Measurements from ENCODE around the gene SYT17. TPM values are rescaled to one million over a fixed set of nuclear protein-coding genes. Genes with fewer than 3 reads are reported as not detected.

SYT17 gene
- total RNA-seq, 2 experiments from 2014 or later: not detected

GRCh38 chr16:19132255-19132654, 35.8 kb upstream of the SYT17 start:
- DNase-seq: no peak
- no peak overlapping the region for H3K27ac Mint-ChIP-seq
- CTCF ChIA-PET: interaction anchor here (0.8 kb wide), 1 partner anchor 48 kb away, joined by 3 read pairs; no protein-coding TSS in a partner anchor
- no peak overlapping the region for H3K4me3 Mint-ChIP-seq
- no peaks in the 10 kb centered on the region for H3K9me3 Mint-ChIP-seq
- POLR2A ChIA-PET: no interaction called here
- no peaks in the 10 kb centered on the region for H3K36me3 Mint-ChIP-seq (ENCODE audit: low read depth)
- peaks cover 45% of the 10 kb centered on the region for H3K4me1 Mint-ChIP-seq
- H3K27me3 Mint-ChIP-seq: peaks cover 2% of the 10 kb centered on the region

DNA sequence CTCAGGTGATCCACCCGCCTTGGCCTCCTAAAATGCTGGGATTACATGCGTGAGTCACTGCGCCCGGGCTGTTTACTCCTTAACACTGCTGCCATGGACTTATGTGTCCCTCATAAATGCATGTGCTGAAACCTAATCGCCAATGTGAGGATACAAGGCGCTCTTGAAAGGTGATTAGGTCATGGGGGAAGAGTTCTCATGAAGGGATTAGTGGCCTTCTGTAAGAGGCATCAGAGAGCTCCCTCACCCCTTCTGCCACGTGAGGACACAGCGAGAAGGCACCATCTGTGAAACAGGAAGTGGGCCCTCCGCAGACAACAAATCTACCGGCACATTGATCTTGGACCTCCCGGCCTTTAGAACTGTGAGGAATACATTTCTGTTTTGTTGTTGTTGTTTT, 35.1 kb upstream of the SYT17 start:
- no peaks in the 10 kb centered on the region for H3K36me3 Mint-ChIP-seq (ENCODE audit: low read depth)
- POLR2A ChIA-PET: no interaction called here
- peaks cover 2% of the 10 kb centered on the region for H3K27me3 Mint-ChIP-seq
- H3K4me1 Mint-ChIP-seq: peaks cover 38% of the 10 kb centered on the region
- no peak for DNase-seq
- CTCF ChIA-PET: interaction anchor here (0.6 to 0.8 kb wide), 2 partner anchors 47 to 1381 kb away, joined by 3 read pairs; no protein-coding TSS in a partner anchor
- no peak overlapping the region for H3K27ac Mint-ChIP-seq
- H3K9me3 Mint-ChIP-seq: no peaks in the 10 kb centered on the region
- no peak overlapping the region for H3K4me3 Mint-ChIP-seq

DNA sequence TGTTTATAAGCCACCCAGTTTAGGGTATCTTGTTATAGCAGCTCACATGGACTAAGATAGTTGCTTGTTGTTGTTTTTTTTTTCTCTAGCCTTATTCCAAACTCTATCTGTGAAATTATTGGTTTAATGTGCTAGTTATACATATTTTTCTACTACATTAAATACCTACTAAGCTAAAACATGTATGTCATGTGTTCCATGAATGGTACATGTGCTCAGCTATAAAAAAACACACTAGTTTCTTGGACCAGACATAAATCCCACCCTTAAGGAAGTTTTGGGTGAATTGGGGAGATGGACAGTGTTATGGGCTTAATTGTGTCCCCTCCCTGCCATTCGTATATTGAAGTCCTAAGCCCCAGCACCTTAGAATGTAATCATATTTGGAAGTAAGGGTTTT, 34.4 kb upstream of the SYT17 start:
- Mint-ChIP-seq H3K27me3 (peaks cover 4% of the 10 kb centered on the region), H3K4me1 (peaks cover 33% of the 10 kb centered on the region), H3K27ac (no peak overlapping the region), H3K4me3 (no peak overlapping the region), H3K36me3 (ENCODE audit: low read depth) (no peaks in the 10 kb centered on the region), H3K9me3 (no peaks in the 10 kb centered on the region)
- no peak for DNase-seq
- CTCF ChIA-PET: interaction anchor here (0.6 kb wide), 1 partner anchor 1382 kb away, joined by 3 read pairs; no protein-coding TSS in a partner anchor
- POLR2A ChIA-PET: no interaction called here

- Mint-ChIP-seq H3K9me3 (no peaks in the 10 kb centered on the region), H3K27ac (no peak overlapping the region), H3K36me3 (ENCODE audit: low read depth) (no peaks in the 10 kb centered on the region), H3K27me3 (peaks cover 11% of the 10 kb centered on the region), H3K4me1 (peaks cover 17% of the 10 kb centered on the region), H3K4me3 (no peak overlapping the region)
- CTCF ChIA-PET: no interaction called here
- no peak for DNase-seq
- POLR2A ChIA-PET: no interaction called here
Observed at GRCh38 chr16:19135201-19135842, 32.7 kb upstream of the SYT17 start.

DNA sequence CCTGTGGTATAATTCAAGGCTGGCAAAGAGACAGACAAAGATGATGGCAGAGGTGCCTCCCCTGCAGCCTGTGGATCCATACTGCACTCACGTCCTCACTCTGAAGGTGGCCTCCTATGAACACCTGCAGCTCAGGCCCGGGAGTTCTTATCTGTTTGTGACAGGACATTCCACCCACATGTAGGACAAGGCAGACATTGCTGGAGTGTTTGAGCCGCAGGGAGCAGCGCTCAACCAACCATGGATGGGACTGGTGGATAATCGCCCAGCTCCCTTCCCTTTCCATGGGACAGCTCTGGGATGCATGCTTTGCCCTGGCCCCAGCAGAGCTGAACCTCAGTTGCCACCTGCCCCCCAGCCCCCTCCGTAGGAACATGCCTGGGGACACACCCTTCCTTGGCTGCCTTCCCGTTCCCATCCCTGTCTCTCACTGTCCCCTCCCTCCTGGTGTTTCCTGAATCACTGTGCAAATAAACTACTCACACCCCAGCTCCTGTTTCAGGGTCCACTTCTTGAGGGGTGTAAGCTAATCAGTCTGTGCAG, 32.1 kb upstream of the SYT17 start:
- Mint-ChIP-seq H3K4me3 (no peak overlapping the region), H3K9me3 (no peaks in the 10 kb centered on the region), H3K36me3 (ENCODE audit: low read depth) (no peaks in the 10 kb centered on the region), H3K4me1 (peaks cover 10% of the 10 kb centered on the region), H3K27ac (no peak overlapping the region), H3K27me3 (peaks cover 15% of the 10 kb centered on the region)
- CTCF ChIA-PET: no interaction called here
- POLR2A ChIA-PET: no interaction called here
- no peak for DNase-seq

- no peak overlapping the region for H3K27ac Mint-ChIP-seq
- H3K4me1 Mint-ChIP-seq: peaks cover 3% of the 10 kb centered on the region
- no peaks in the 10 kb centered on the region for H3K9me3 Mint-ChIP-seq
- no peaks in the 10 kb centered on the region for H3K36me3 Mint-ChIP-seq (ENCODE audit: low read depth)
- H3K4me3 Mint-ChIP-seq: no peak overlapping the region
- H3K27me3 Mint-ChIP-seq: peaks cover 17% of the 10 kb centered on the region
- no peak for DNase-seq
- POLR2A ChIA-PET: no interaction called here
- CTCF ChIA-PET: interaction anchor here (0.7 kb wide), 1 partner anchor 9 kb away, joined by 3 read pairs; no protein-coding TSS in a partner anchor
Observed at GRCh38 chr16:19136549-19137196, 31.4 kb upstream of the SYT17 start.

DNA sequence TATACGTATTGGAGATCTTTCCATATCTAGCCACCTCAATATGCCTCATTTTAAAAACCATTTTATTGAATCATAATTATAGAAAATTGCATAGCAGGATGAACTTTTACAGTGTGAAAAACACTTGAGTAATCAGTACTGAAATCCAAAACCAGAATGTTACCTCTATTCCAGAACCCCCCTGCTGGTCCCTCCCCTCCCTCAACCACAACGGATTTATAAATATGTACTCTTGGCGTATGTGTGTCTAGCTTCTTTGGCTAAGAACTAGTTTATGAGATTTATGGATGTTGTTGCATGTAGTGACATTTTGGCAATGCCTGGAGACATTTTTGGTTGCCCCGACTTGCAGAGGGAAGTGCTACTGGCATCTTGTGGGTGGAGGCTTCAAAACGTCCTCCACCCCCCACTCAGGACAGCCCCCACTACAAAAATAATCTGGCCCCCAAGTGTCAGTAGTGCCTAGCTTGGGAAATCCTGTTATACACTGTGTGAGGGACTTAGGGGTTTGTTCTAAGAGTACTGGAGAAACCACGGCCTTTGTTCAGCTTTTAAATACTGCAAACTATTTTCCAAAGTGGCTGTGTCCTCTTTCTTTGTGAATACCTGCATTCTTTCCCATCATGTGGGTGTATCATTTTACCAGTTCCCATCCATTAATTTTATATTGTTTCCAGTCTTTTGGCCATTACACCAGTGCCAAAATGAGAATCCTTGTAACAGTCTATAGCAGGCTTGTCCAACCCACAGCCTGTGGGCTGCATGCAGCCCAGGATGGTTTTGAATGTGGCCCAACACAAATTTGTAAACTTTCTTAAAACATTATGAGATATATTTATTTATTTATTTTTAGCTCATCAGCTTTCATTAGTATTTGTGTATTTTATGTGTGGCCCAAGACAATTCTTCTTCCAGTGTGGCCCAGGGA, 30.6 kb upstream of the SYT17 start:
- Mint-ChIP-seq H3K4me1 (no peaks in the 10 kb centered on the region), H3K9me3 (no peaks in the 10 kb centered on the region), H3K27me3 (peaks cover 18% of the 10 kb centered on the region), H3K27ac (no peak overlapping the region), H3K4me3 (no peak overlapping the region), H3K36me3 (ENCODE audit: low read depth) (no peaks in the 10 kb centered on the region)
- DNase-seq: no peak
- ChIA-PET POLR2A (no interaction called here), CTCF (no interaction called here)

- Mint-ChIP-seq H3K4me3 (no peak overlapping the region), H3K27me3 (peaks cover 18% of the 10 kb centered on the region), H3K4me1 (no peaks in the 10 kb centered on the region), H3K27ac (no peak overlapping the region), H3K9me3 (no peaks in the 10 kb centered on the region), H3K36me3 (ENCODE audit: low read depth) (no peaks in the 10 kb centered on the region)
- CTCF ChIA-PET: interaction anchor here (2.0 kb wide), 1 partner anchor 41 kb away, joined by 7 read pairs; no protein-coding TSS in a partner anchor
- POLR2A ChIA-PET: no interaction called here
- DNase-seq: no peak
Observed at GRCh38 chr16:19138601-19139000, 29.4 kb upstream of the SYT17 start.

DNA sequence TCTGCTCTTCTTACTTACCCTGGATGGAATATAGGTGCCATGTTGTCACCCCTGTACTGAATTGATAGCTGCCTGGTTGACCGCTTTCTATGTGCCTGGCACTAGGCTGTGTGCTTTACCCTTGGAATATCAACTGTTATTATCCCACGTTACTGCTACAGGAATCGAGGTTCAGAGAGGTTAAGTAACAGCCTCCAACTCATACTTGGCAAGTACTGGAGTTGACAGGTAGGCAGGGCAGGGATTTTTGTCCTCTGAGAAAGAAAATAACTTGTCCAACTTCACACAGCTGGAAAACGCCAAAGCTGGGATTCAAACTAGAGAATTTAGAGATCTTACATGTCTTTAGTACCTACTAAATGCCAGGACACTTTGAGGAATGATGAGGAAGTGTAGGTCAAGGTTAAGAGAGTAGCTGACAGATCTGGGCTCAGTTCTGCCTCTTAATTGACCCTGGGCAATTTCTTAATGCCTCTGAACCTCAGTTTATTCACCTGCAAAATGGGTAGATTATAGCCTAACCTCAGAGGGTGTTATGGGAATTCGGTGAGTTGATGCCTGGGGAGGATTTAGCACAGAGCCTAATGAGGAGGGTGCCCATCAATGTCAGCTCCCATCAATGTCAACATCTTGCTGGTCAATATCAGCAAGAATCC, 28.5 kb upstream of the SYT17 start:
- Mint-ChIP-seq H3K27me3 (peaks cover 20% of the 10 kb centered on the region), H3K4me1 (no peaks in the 10 kb centered on the region), H3K36me3 (ENCODE audit: low read depth) (no peaks in the 10 kb centered on the region), H3K9me3 (no peaks in the 10 kb centered on the region), H3K4me3 (no peak overlapping the region), H3K27ac (no peak overlapping the region)
- ChIA-PET POLR2A (no interaction called here), CTCF (interaction anchor here (0.5 to 2.0 kb wide), 2 partner anchors 32 to 40 kb away, joined by 3 to 7 read pairs; no protein-coding TSS in a partner anchor)
- DNase-seq: no peak

- POLR2A ChIA-PET: no interaction called here
- H3K36me3 Mint-ChIP-seq (ENCODE audit: low read depth): no peaks in the 10 kb centered on the region
- no peak overlapping the region for H3K27ac Mint-ChIP-seq
- no peaks in the 10 kb centered on the region for H3K9me3 Mint-ChIP-seq
- CTCF ChIA-PET: interaction anchor here (2.0 kb wide), 1 partner anchor 39 kb away, joined by 7 read pairs; no protein-coding TSS in a partner anchor
- DNase-seq: no peak
- H3K27me3 Mint-ChIP-seq: peaks cover 23% of the 10 kb centered on the region
- no peak overlapping the region for H3K4me3 Mint-ChIP-seq
- H3K4me1 Mint-ChIP-seq: no peaks in the 10 kb centered on the region
Observed at GRCh38 chr16:19140396-19140795, 27.6 kb upstream of the SYT17 start.

- Mint-ChIP-seq H3K27ac (no peak overlapping the region), H3K9me3 (no peaks in the 10 kb centered on the region), H3K27me3 (peaks cover 27% of the 10 kb centered on the region), H3K4me1 (no peaks in the 10 kb centered on the region), H3K4me3 (no peak overlapping the region), H3K36me3 (ENCODE audit: low read depth) (no peaks in the 10 kb centered on the region)
- ChIA-PET POLR2A (no interaction called here), CTCF (no interaction called here)
- DNase-seq: no peak
Observed at GRCh38 chr16:19142939-19143598, 25.0 kb upstream of the SYT17 start.

GRCh38 chr16:19143599-19143956, 24.5 kb upstream of the SYT17 start:
- no peak for DNase-seq
- Mint-ChIP-seq H3K36me3 (ENCODE audit: low read depth) (no peaks in the 10 kb centered on the region), H3K4me3 (no peak overlapping the region), H3K27me3 (peaks cover 31% of the 10 kb centered on the region), H3K4me1 (no peaks in the 10 kb centered on the region), H3K9me3 (no peaks in the 10 kb centered on the region), H3K27ac (no peak overlapping the region)
- ChIA-PET CTCF (interaction anchor here (1.3 to 1.9 kb wide), 2 partner anchors 36 to 58 kb away, joined by 3 to 6 read pairs; no protein-coding TSS in a partner anchor), POLR2A (no interaction called here)

Measured in activated CD4-positive, alpha-beta memory T cell treated with anti-CD3 and anti-CD28 coated beads, Interleukin-2, amount 10 ng/mL, durations not matched to agents 7 days and 5 days (primary cell).